BE2C (cell line): Measurements from ENCODE around the gene MRE11.

ENCODE experiments used
- DNase-seq: peaks from one replicate; pipeline ENCODE4 v3.0.0-alpha.2; 2020
- H3K27me3 ChIP-seq: fragments of 250-450 bp; sonication (Bioruptor Pico); 2 replicates; pipeline ENCODE4 v1.5.1; 2020; ENCODE audit warnings: mild to moderate bottlenecking
- H3K36me3 ChIP-seq: fragments of 250-450 bp; sonication (Bioruptor Pico); 2 replicates; pipeline ENCODE4 v1.5.1; 2020; ENCODE audit warnings: mild to moderate bottlenecking
- H3K4me1 ChIP-seq: fragments of 250-450 bp; sonication (Bioruptor Pico); 2 replicates; pipeline ENCODE4 v1.5.1; 2020
- H3K4me3 ChIP-seq: 2 replicates; pipeline ENCODE4 v1.5.1; 2011; ENCODE audit warnings: low read depth, low read length
- H3K9me3 ChIP-seq: fragments of 250-450 bp; sonication (Bioruptor Pico); 2 replicates; pipeline ENCODE4 v1.5.1; 2020
- CTCF ChIP-seq: IDR thresholded peaks from 2 replicates; pipeline ENCODE4 v1.5.1; 2012; ENCODE audit warnings: mild to moderate bottlenecking, low read depth, low read length

MRE11 gene

GRCh38 chr11:94533206-94533605 is 39.6 kb upstream of the MRE11 start:
- H3K4me3 ChIP-seq, result no peak overlapping the region
- no peak for TF ChIP-seq CTCF
- H3K27me3 ChIP-seq, result peaks cover 37% of the 10 kb centered on the region
- DNase-seq, result no peak
- H3K9me3 ChIP-seq, result no peaks in the 10 kb centered on the region
- H3K4me1 ChIP-seq, result no peaks in the 10 kb centered on the region
- H3K36me3 ChIP-seq, result no peaks in the 10 kb centered on the region

- H3K4me3 ChIP-seq, result no peak overlapping the region
- H3K9me3 ChIP-seq, result no peaks in the 10 kb centered on the region
- no peak for DNase-seq
- peaks cover 32% of the 10 kb centered on the region for H3K27me3 ChIP-seq
- no peaks in the 10 kb centered on the region for H3K4me1 ChIP-seq
- TF ChIP-seq CTCF, result no peak
- H3K36me3 ChIP-seq, result no peaks in the 10 kb centered on the region
Observed at GRCh38 chr11:94532211-94532610, 38.6 kb upstream of the MRE11 start.

GRCh38 chr11:94528551-94528950 is 34.9 kb upstream of the MRE11 start:
- Histone ChIP-seq H3K27me3 (peaks cover 25% of the 10 kb centered on the region), H3K4me3 (no peak overlapping the region), H3K4me1 (no peaks in the 10 kb centered on the region), H3K36me3 (no peaks in the 10 kb centered on the region), H3K9me3 (no peaks in the 10 kb centered on the region)
- no peak for DNase-seq
- no peak for TF ChIP-seq CTCF

GRCh38 chr11:94526645-94527438 is 33.2 kb upstream of the MRE11 start:
- Histone ChIP-seq H3K4me3 (no peak overlapping the region), H3K36me3 (no peaks in the 10 kb centered on the region), H3K27me3 (peaks cover 10% of the 10 kb centered on the region), H3K4me1 (no peaks in the 10 kb centered on the region), H3K9me3 (no peaks in the 10 kb centered on the region)
- TF ChIP-seq CTCF, result no peak
- DNase-seq, result no peak

GRCh38 chr11:94525546-94526324 is 32.1 kb upstream of the MRE11 start:
- no peak for TF ChIP-seq CTCF
- Histone ChIP-seq H3K27me3 (peaks cover 6% of the 10 kb centered on the region), H3K4me3 (no peak overlapping the region), H3K4me1 (no peaks in the 10 kb centered on the region), H3K36me3 (no peaks in the 10 kb centered on the region), H3K9me3 (no peaks in the 10 kb centered on the region)
- DNase-seq, result no peak

GRCh38 chr11:94524341-94524740 is 30.7 kb upstream of the MRE11 start:
- no peak for TF ChIP-seq CTCF

More at GRCh38 chr11:94524341-94524740, 30.7 kb upstream of the MRE11 start:
- H3K27me3 ChIP-seq, result peaks cover 5% of the 10 kb centered on the region
- no peak for DNase-seq
- no peaks in the 10 kb centered on the region for H3K4me1 ChIP-seq
- no peaks in the 10 kb centered on the region for H3K36me3 ChIP-seq
- H3K9me3 ChIP-seq, result no peaks in the 10 kb centered on the region
- H3K4me3 ChIP-seq, result no peak overlapping the region
